AG09309 (cell line): ENCODE measurements around the gene SSPN.
"Not testable (repeated sequence)": the region's sequence is repeated elsewhere in the genome, so short reads cannot be mapped to it uniquely, and the experiment has no call there.

Source experiments
- DNase-seq: peaks from one replicate; pipeline ENCODE4 v3.0.0-alpha.2; 2010; ENCODE audit warnings: low read depth
- H3K4me3 ChIP-seq: 2 replicates; pipeline ENCODE4 v1.5.1; 2011; ENCODE audit warnings: mild to moderate bottlenecking, low read depth, low read length, moderate library complexity; ENCODE audit not compliant: control insufficient read depth
- CTCF ChIP-seq: IDR thresholded peaks from 2 replicates; pipeline ENCODE4 v1.5.1; 2011; ENCODE audit warnings: mild to moderate bottlenecking, low read depth, low read length, inconsistent platforms; ENCODE audit not compliant: insufficient read depth, control insufficient read depth; ENCODE audit errors: missing control alignments

Gene SSPN

DNA sequence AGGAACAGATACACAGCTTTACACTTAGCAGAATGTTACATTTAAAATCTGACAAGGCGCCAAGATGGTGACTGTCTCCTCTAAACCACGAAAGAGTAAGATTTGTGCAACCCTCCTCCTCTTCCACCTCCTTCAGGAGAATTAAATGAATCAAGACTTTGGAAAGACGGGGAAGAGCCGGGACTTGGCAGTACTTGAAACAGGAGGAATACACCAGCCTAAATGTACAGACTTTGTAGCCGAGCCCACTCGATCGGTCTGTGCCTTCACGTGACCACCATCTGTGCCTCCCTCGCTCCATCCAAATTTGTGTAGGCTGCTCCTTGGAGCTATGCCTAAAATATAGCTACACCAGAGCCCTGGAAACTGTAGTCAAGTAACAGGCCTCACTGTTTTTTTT is 38.3 kb downstream of the SSPN start:
- peak; percentile 28 for DNase-seq
- H3K4me3 ChIP-seq: no peak overlapping the region
- TF ChIP-seq CTCF: no peak

DNA sequence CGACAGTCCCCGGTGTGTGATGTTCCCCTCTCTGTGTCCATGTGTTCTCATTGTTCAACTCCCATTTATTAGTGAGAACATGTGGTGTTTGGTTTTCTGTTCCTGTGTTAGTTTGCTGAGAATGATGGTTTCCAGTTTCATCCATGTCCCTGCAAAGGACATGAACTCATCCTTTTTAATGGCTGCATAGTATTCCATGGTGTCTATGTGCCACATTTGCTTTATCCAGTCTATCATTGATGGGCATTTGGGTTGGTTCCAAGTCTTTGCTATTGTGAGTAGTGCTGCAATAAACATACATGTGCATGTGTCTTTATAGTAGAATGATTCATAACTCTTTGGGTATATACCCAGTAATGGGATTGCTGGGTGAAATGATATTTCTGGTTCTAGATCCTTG is 40.1 kb downstream of the SSPN start:
- not testable (repeated sequence) for H3K4me3 ChIP-seq

GRCh38 chr12:26238341-26239121 is 43.2 kb downstream of the SSPN start:
- TF ChIP-seq CTCF: no peak
- no peak overlapping the region for H3K4me3 ChIP-seq
- DNase-seq: no peak

More for the DNA sequence above, 40.1 kb downstream of the SSPN start:
- DNase-seq: not testable (repeated sequence)

- no peak overlapping the region for H3K4me3 ChIP-seq
- no peak for TF ChIP-seq CTCF
These were observed 43.9 kb downstream of the SSPN start for GRCh38 chr12:26239122-26239851.

DNA sequence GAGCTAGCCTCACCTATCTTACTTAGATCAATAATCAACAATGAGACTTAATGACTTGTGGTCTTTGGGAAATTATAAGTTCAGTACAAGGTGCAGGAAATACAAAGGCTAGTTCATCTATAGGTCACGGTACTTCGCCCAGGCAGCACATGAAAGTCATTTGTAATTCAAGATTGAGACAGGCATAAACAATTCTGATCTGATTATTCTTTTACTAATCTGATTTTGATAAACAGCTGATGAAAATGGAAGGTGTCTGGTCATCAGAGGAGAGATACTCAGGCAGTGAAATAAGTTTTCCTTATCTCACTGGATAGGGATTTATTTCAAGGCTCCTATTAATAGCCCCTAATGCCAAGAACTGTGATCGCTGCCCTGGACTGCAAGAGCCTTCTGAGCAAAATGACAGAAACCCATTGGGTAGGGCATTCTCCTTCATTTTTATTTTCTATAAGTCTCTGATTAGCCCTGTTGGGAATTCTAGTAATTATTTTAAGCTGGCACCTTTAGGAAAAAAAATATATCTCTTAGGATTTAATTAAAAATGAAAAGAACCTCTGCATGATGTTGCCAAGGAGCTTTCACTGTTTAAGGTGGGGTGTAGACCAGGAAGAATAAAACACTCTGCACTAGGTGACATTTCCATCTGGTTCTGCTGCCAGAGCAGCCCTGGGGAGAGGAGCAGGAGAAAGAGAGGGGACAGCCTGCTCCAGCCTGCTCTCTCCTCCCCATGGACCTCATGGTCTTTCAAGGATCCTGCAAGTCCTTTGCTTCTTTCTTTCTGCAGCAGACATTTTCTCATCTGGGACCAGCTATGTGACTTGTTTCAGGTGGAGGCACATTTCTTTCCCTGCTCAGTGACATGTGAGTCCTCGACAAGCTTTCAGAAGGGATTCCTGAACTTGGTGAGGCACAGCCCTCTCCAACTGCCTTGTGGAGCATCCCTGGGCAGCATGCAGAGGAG is 44.8 kb downstream of the SSPN start:
- TF ChIP-seq CTCF: no peak
- H3K4me3 ChIP-seq: no peak overlapping the region
- DNase-seq: no peak

More at GRCh38 chr12:26239122-26239851, 43.9 kb downstream of the SSPN start:
- DNase-seq: peak; percentile 98

DNA sequence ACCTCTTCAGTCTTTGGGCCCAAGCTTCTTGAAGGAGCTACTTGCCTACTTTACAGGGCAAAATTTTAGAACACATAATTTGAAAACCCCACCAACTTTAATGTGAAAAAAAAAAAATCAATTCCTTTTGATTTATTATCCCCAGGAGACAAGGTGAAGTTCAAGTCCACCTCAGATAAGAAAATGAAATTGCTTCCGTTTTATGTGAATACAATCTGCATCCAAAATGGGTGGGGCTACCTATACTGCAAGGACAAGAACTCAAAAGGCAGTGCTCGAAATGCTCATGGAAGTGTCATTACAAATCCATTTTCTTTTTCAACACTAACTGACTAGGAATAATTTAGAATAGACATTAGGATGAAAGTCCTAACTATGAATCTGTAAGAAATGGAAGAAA is 45.7 kb downstream of the SSPN start:
- H3K4me3 ChIP-seq: no peak overlapping the region
- no peak for DNase-seq
- no peak for TF ChIP-seq CTCF
